Measurements from ENCODE around the gene PSD.

The PSD gene

DNA sequence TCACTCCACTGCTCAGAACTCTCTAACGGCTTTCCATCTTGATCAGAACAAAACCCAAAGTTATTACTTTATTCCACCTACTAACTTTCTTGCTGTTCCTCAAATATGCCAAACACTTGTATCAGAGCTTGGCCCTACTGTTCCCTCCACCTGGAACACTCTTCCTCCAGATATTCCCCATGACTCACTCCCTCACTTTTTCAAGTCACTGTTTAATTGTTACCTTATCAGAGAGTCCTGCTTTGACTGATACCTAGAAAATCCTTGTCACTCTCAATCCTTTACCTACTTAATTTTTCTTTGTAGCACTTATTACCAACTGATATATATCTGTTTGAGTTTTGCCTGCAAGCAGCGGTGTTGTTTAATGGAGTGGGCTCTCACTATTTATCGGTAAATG lies 28.7 kb downstream of the PSD start:
- DNase-seq (ENCODE audit: low read depth in 2 of 2): no peak

DNA sequence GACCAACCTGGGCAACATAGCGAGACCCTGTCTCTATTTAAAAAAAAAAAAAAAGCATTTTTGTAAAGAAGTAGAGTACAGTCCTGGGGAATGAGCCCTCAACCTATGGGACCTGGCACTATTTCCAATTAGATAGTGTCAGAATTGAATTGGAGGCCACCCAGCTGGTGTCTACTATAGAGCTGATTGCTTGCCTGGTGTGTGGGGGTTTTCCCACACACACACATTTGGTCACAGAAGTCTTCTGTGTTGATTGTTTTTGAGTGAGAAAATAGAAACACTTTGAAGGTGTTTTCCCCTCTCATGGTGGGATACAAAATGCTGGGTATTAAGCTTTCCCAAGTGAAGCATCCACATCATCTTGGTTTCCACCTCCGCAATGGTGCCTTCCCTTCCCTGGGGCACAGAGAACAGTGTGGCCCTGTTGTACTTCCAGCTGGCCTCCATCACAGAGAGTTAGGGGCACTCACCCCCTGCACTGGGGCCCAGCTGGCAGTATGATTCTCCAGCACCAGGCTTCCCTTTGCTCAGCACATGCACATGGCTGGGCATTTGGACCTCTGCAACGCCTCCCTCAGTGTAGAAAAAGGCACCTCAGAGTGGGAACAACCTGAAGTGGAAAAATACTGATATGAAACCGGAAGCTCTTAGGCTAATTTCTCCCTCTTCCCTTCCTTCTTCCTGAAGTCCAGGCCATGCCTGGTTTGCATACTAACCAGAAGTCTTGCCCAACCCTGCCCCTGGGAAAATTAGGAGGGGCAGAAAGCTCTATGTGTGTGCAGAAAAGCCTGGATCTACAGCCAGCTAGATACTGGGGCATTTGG lies 33.8 kb downstream of the PSD start:
- no peak for DNase-seq (ENCODE audit: low read depth in 2 of 2)

DNA sequence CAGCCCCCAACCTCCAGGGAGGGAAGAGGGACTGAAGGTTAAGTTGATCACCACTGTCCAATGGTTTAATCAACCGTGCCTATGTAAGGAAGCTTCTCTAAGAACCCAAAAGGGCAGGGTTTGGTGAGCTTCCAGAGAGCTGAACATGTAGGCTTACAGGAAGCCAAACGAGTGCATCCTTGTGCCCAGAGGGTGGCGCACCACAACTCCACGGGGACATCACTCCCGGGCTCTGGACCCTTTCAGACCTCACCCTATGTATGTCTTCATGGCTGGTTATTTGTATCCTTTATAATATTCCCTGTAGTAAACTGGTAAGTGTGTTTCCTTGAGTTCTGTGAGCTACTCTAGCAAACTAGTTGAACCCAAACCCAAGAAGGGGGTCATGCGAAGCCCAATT lies 34.5 kb downstream of the PSD start:
- no peak for DNase-seq (ENCODE audit: low read depth in 2 of 2)

DNA sequence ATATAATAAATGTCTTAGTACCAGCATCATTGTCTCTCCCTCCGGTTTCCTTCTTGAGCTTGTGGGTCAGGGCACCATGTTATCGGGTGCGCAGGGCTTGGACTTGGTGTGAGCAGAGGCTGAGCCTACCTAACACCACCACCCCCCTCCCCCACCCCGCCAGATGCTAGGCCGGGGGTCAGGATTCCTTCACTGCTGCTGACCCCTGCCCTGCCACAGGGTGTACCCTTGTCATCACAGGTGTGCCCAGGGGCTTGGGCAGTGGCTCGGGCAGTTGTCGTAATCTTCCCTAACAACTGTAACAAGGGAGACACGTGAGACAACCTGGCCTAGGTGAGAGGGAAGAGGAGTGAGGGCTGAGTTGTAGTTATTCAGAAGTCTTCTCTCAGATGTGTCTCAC lies 35.7 kb downstream of the PSD start:
- DNase-seq (ENCODE audit: low read depth in 2 of 2): no peak

DNA sequence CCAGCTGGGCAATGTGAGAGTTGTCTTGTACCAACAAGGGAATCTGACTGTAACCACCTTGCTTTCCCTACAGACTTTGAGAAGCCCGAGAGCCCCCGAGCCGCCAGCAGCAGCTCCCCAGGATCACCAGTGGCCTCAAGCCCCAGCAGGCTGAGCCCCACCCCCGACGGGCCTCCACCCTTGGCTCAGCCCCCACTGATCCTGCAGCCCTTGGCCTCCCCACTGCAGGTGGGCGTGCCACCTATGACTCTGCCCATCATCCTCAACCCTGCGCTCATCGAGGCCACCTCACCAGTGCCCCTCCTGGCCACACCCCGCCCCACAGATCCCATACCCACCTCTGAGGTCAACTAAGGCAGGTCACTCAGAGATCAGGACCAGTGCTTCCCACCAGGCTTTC lies 36.6 kb downstream of the PSD start:
- DNase-seq (ENCODE audit: low read depth in 2 of 2): no peak

DNA sequence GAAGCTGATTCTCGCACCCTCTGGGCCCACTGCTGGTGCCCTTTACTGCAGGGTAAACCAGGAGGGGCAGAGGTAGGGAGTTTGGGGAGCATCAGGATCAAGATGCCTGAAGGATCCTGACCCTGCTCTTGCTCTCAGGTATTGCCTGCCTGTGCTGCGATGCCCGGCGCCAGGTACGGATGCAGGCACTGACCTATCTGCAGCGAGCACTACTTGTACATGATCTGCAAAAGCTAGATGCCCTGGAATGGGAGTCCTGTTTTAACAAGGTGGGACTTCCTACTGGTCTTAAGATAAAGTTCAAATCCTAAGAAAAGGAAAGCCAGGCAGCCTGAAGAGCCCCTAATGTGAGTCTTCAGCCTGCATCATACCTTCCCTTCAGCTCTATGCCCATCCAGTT lies 39.2 kb downstream of the PSD start:
- no peak for DNase-seq (ENCODE audit: low read depth in 2 of 2)

GRCh38 chr10:102376901-102377300 lies 41.7 kb downstream of the PSD start:
- DNase-seq (ENCODE audit: low read depth in 2 of 2): no peak

GRCh38 chr10:102375867-102376266 lies 42.7 kb downstream of the PSD start:
- no peak for DNase-seq (ENCODE audit: low read depth in 2 of 2)

DNA sequence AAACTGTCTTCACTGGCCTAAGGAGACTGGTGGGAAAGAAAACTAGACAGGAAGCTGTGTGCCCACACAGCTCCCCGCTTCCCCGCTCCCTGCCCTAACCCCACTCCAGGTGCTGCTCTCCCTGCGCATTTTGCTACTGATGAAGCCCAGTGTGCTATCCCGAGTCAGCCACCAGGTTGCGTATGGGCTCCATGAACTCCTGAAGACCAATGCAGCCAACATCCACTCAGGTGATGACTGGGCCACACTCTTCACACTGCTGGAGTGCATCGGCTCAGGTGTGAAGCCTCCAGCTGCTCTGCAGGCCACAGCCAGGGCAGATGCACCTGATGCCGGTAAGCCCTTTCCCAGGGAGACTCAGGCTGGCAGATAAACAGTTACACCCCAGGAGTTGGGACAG lies 43.3 kb downstream of the PSD start:
- DNase-seq (ENCODE audit: low read depth in 2 of 2): no peak

DNA sequence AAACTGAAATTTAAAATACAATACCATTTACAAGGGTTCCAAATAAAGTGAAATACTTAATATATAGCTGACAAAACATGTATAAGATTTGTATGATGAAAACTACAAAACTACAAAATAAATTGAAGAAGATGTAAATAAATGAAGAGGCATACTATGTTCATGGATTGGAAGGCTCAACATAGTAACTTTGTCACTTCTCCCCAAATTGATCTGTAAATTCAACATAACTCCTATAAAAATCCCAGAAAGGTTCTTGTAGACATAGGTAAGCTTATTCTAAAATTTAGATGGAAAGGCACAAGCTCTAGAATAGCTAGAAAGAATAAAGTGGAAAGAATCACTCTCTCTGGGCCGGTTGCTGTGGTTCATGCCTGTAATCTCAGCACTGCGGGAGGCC lies 47.3 kb downstream of the PSD start:
- DNase-seq (ENCODE audit: low read depth in 2 of 2): no peak

DNA sequence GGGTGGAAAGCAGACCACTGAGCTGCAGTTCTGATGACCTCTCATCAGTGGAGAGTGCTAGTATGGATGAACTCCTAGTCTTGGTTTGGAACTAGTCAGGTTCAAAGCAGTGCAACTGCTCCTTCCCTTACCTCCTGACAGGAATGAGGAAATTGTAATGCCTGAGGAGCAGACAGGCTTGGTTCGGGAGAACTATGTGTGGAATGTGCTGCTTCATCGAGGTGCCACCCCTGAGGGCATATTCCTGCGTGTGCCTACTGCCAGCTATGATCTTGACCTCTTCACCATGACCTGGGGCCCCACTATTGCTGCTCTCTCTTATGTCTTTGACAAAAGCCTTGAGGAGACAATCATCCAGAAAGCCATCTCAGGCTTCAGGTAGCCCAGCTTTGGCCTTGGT lies 50.5 kb downstream of the PSD start:
- DNase-seq (ENCODE audit: low read depth in 2 of 2): no peak

DNA sequence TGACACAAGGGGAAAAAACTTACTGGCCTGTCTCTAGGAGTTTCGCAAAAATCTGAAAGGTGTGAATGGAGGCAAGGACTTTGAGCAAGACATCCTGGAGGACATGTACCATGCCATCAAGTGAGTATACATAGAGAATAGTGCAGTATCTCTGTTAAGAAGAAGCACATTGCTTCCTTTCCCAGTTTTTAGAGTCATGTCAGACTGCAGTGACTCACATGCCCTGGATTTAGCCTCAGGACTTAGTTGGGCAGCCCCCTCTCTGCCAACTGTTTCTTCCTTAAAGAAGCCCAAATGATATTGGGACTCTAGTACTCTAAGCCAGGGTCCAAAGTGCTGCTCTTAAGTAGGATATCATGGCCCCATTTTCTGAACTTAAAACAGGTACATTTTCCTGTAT lies 51.1 kb downstream of the PSD start:
- DNase-seq (ENCODE audit: low read depth in 2 of 2): no peak

GRCh38 chr10:102358712-102359382 lies 59.7 kb downstream of the PSD start:
- no peak for DNase-seq (ENCODE audit: low read depth in 2 of 2)

- no peak for DNase-seq (ENCODE audit: low read depth in 2 of 2)
Measured at GRCh38 chr10:102354451-102354850, 64.1 kb downstream of the PSD start.

Measured in fibroblast of skin of left quadriceps (primary cell).